Hepatocyte (in vitro differentiated cells): Measurements from ENCODE around the gene ANKRD40. TPM values are rescaled to one million over a fixed set of nuclear protein-coding genes. Genes with fewer than 3 reads are reported as not detected.

Source experiments
- DNase-seq: peaks from one replicate; pipeline ENCODE4 v3.0.0-alpha.2; 2016; ENCODE audit warnings: low spot score
- H2AFZ ChIP-seq: fragments of 200-600 bp; sonication (generic); 2 replicates; pipeline ENCODE4 v1.6.0; 2016; ENCODE audit warnings: antibody characterized with exemption, mild to moderate bottlenecking
- H3K27ac ChIP-seq: fragments of 200-600 bp; sonication (generic); 2 replicates; pipeline ENCODE4 v1.5.1; 2016; ENCODE audit warnings: mild to moderate bottlenecking
- H3K27me3 ChIP-seq: fragments of 200-600 bp; sonication (generic); 2 replicates; pipeline ENCODE4 v1.6.1; 2016
- H3K36me3 ChIP-seq: fragments of 200-600 bp; sonication (generic); replicated peaks from 2 replicates; pipeline ENCODE4 v1.5.1; 2016; ENCODE audit warnings: low read depth; ENCODE audit not compliant: insufficient read depth
- H3K4me1 ChIP-seq: fragments of 200-600 bp; sonication (generic); 2 replicates; pipeline ENCODE4 v1.5.1; 2016; ENCODE audit warnings: mild to moderate bottlenecking, moderate library complexity; ENCODE audit not compliant: insufficient read depth
- H3K4me2 ChIP-seq: fragments of 200-600 bp; sonication (generic); 2 replicates; pipeline ENCODE4 v1.6.0; 2016
- H3K4me3 ChIP-seq: fragments of 200-600 bp; sonication (generic); 2 replicates; pipeline ENCODE4 v1.5.1; 2016; ENCODE audit warnings: mild to moderate bottlenecking
- H3K79me2 ChIP-seq: fragments of 200-600 bp; sonication (generic); 2 replicates; pipeline ENCODE4 v1.6.0; 2017; ENCODE audit warnings: mild to moderate bottlenecking
- H3K9me2 ChIP-seq: fragments of 200-600 bp; sonication (generic); replicated peaks from 2 replicates; pipeline ENCODE4 v1.6.0; 2017; ENCODE audit warnings: mild to moderate bottlenecking; ENCODE audit not compliant: insufficient read depth
- H3K9me3 ChIP-seq: fragments of 200-600 bp; sonication (generic); 2 replicates; pipeline ENCODE4 v1.5.1; 2016; ENCODE audit warnings: low read depth, mild to moderate bottlenecking
- H4K20me1 ChIP-seq: fragments of 200-600 bp; sonication (generic); 2 replicates; pipeline ENCODE4 v1.6.0; 2016; ENCODE audit warnings: mild to moderate bottlenecking; ENCODE audit not compliant: insufficient read depth, poor library complexity, severe bottlenecking
- EZH2 ChIP-seq: fragments of 200-600 bp; sonication (generic); IDR thresholded peaks from 2 replicates; pipeline ENCODE4 v1.6.1; 2016; ENCODE audit warnings: antibody characterized with exemption, mild to moderate bottlenecking, borderline replicate concordance
- EZH2phosphoT487 ChIP-seq: fragments of 200-600 bp; sonication (generic); IDR thresholded peaks from one replicate; pipeline ENCODE4 v1.6.1; 2018; ENCODE audit warnings: antibody characterized with exemption, mild to moderate bottlenecking, low read depth, moderate library complexity; ENCODE audit not compliant: unreplicated experiment, severe bottlenecking
- WGBS: methylation state at CpG from one replicate; pipeline ENCODE4 v1.1.6; 2016; ENCODE audit warnings: low lambda C conversion rate; ENCODE audit errors: missing lambda C conversion rate; 5-methylcytosine and 5-hydroxymethylcytosine counted together
- polyA plus RNA-seq: library from polyadenylated mRNA; unstranded; fragments of >200 nt; fragmentation: Nextera tagmentation; extraction: Ambion mirVana; gene quantifications from 2 replicates; pipeline ENCODE4 v1.2.1, GENCODE V29; 2016
- total RNA-seq: library from RNA; depleted of rRNA; stranded (reverse); fragments of >200 nt; gene quantifications from 2 replicates; pipeline ENCODE4 v1.2.3, GENCODE V29; 2014
- TF ChIP-seq, protein P1 (sequence below): fragments of 200-600 bp; sonication (generic); IDR thresholded peaks from 2 replicates; pipeline ENCODE4 v1.5.1; 2016; ENCODE audit warnings: antibody characterized with exemption, mild to moderate bottlenecking; ENCODE audit not compliant: poor library complexity

ANKRD40 gene
- total and polyA plus RNA-seq, 2 experiments from 2014 or later = 10.3 to 28.1 TPM

GRCh38 chr17:50659179-50659578, 48.5 kb downstream of the ANKRD40 start:
- no peaks in the 10 kb centered on the region for H3K9me2 ChIP-seq
- H3K4me3 ChIP-seq = no peak overlapping the region
- H3K9me3 ChIP-seq = no peaks in the 10 kb centered on the region
- peaks cover 22% of the 10 kb centered on the region for H3K4me1 ChIP-seq
- no peaks in the 10 kb centered on the region for H3K27me3 ChIP-seq
- no peaks in the 10 kb centered on the region for H3K79me2 ChIP-seq
- no peak for TF ChIP-seq EZH2
- TF ChIP-seq, protein P1, sequence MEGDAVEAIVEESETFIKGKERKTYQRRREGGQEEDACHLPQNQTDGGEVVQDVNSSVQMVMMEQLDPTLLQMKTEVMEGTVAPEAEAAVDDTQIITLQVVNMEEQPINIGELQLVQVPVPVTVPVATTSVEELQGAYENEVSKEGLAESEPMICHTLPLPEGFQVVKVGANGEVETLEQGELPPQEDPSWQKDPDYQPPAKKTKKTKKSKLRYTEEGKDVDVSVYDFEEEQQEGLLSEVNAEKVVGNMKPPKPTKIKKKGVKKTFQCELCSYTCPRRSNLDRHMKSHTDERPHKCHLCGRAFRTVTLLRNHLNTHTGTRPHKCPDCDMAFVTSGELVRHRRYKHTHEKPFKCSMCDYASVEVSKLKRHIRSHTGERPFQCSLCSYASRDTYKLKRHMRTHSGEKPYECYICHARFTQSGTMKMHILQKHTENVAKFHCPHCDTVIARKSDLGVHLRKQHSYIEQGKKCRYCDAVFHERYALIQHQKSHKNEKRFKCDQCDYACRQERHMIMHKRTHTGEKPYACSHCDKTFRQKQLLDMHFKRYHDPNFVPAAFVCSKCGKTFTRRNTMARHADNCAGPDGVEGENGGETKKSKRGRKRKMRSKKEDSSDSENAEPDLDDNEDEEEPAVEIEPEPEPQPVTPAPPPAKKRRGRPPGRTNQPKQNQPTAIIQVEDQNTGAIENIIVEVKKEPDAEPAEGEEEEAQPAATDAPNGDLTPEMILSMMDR = no peak
- TF ChIP-seq EZH2phosphoT487 = no peak
- no peak overlapping the region for H2AFZ ChIP-seq
- H3K4me2 ChIP-seq = no peak overlapping the region
- H3K36me3 ChIP-seq = no peaks in the 10 kb centered on the region
- H4K20me1 ChIP-seq = no peaks in the 10 kb centered on the region
- 85% methylated on average over 10 of the region's 10 CpGs for WGBS
- H3K27ac ChIP-seq = no peak overlapping the region
- DNase-seq = no peak

GRCh38 chr17:50658616-50659015, 49.1 kb downstream of the ANKRD40 start:
- Histone ChIP-seq H3K27me3 (no peaks in the 10 kb centered on the region), H3K4me2 (no peak overlapping the region), H4K20me1 (no peaks in the 10 kb centered on the region), H3K27ac (no peak overlapping the region), H3K9me3 (no peaks in the 10 kb centered on the region), H3K36me3 (no peaks in the 10 kb centered on the region), H3K79me2 (no peaks in the 10 kb centered on the region), H3K4me3 (no peak overlapping the region), H2AFZ (no peak overlapping the region), H3K9me2 (no peaks in the 10 kb centered on the region), H3K4me1 (peaks cover 22% of the 10 kb centered on the region)
- 75% methylated on average over 6 of the region's 6 CpGs for WGBS
- TF ChIP-seq, protein P1 = no peak
- no peak for TF ChIP-seq EZH2phosphoT487
- no peak for TF ChIP-seq EZH2
- DNase-seq = no peak

- Histone ChIP-seq H3K36me3 (no peaks in the 10 kb centered on the region), H3K9me2 (no peaks in the 10 kb centered on the region), H3K4me3 (no peak overlapping the region), H3K4me2 (no peak overlapping the region), H3K27me3 (no peaks in the 10 kb centered on the region), H2AFZ (no peak overlapping the region), H3K79me2 (no peaks in the 10 kb centered on the region), H4K20me1 (no peaks in the 10 kb centered on the region), H3K4me1 (peaks cover 22% of the 10 kb centered on the region), H3K9me3 (no peaks in the 10 kb centered on the region), H3K27ac (no peak overlapping the region)
- 88% methylated on average over 7 of the region's 7 CpGs for WGBS
- TF ChIP-seq, protein P1 = no peak
- TF ChIP-seq EZH2 = no peak
- DNase-seq = no peak
These were observed 50.1 kb downstream of the ANKRD40 start for GRCh38 chr17:50657627-50658026.

DNA sequence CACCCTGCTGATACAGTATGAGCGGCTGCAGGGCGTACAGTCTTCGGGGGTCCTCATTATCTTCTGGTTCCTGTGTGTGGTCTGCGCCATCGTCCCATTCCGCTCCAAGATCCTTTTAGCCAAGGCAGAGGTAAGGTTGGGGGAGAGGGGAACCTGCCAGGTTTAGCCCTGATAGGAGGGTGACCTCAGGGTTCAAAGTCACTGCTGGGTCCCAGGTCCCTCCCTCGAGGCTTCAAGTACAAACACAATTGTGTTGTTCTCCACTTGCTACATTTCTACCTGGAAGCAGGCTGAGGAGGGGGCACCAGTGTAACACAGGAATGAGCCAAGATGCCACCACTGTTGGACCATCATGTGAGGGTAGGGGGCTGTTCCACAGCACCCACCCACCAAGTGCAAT, 50.7 kb downstream of the ANKRD40 start:
- WGBS = 87% methylated on average over 7 of the region's 7 CpGs
- Histone ChIP-seq H3K4me2 (no peak overlapping the region), H3K36me3 (no peaks in the 10 kb centered on the region), H3K27ac (no peak overlapping the region), H3K79me2 (no peaks in the 10 kb centered on the region), H3K4me1 (peaks cover 20% of the 10 kb centered on the region), H2AFZ (no peak overlapping the region), H3K9me3 (no peaks in the 10 kb centered on the region), H3K27me3 (no peaks in the 10 kb centered on the region), H3K9me2 (no peaks in the 10 kb centered on the region), H4K20me1 (no peaks in the 10 kb centered on the region), H3K4me3 (no peak overlapping the region)
- TF ChIP-seq EZH2 (no peak), EZH2phosphoT487 (no peak)
- TF ChIP-seq, protein P1 = no peak
- no peak for DNase-seq
